Endothelial cell of umbilical vein (primary cell): Measurements from ENCODE around the gene NFATC2. TPM values are rescaled to one million over a fixed set of nuclear protein-coding genes. Genes with fewer than 3 reads are reported as not detected.

ENCODE experiments used
- BruUV-seq: library from RNA; stranded (reverse); fragments of 400-500 nt; replicated peaks from 2 replicates; lab custom pipeline; 2021; lab: Mats Ljungman, UMichigan
- CTCF ChIA-PET: fragments of 300-600, 350-600 bp; sonication (Branson Sonifier 250); formaldehyde crosslinking; loops from one replicate; lab custom pipeline; 2021; ENCODE audit warnings: antibody characterized with exemption, inconsistent platforms; lab: Charles Lee
- POLR2A ChIA-PET: fragments of 300-600, 350-600 bp; sonication (Branson Sonifier 250); formaldehyde crosslinking; loops from one replicate; lab custom pipeline; 2021; ENCODE audit warnings: antibody characterized with exemption, inconsistent platforms; lab: Charles Lee
- DNase-seq: peaks from one replicate; pipeline ENCODE4 v3.0.0-alpha.2; 2011; ENCODE audit warnings: low read depth, low spot score
- FAIRE-seq: peaks from 2 replicates; lab custom pipeline; 2011; peaks lifted over from hg19 to GRCh38; lab: Jason Lieb, UNC
- H2AFZ ChIP-seq: 2 replicates; pipeline ENCODE4 v1.6.0; 2012; ENCODE audit warnings: low read depth, low read length, control low read depth, inconsistent platforms
- H3K27ac ChIP-seq: 2 replicates; pipeline ENCODE4 v1.5.1; 2011; ENCODE audit warnings: low read depth, mild to moderate bottlenecking, control low read depth, low read length, moderate library complexity; ENCODE audit not compliant: insufficient read depth
- H3K27me3 ChIP-seq, 2 experiments: 2 replicates each; pipeline versions ENCODE4 v1.6.0 to v1.6.1; 2011; ENCODE audit warnings: low read length in 2 of 2, mixed read lengths in 1 of 2; ENCODE audit not compliant: control insufficient read depth in 2 of 2, insufficient read depth in 2 of 2
- H3K36me3 ChIP-seq, 2 experiments: 2 replicates in 1 of 2; 3 replicates in 1 of 2; pipeline ENCODE4 v1.5.1; 2011; ENCODE audit warnings: low read length in 2 of 2, mild to moderate bottlenecking in 1 of 2, moderate library complexity in 1 of 2; ENCODE audit not compliant: control insufficient read depth in 2 of 2, insufficient read depth in 2 of 2; ENCODE audit errors: extremely low read depth in 1 of 2
- H3K4me1 ChIP-seq: 3 replicates; pipeline ENCODE4 v1.5.1; 2011; ENCODE audit warnings: mild to moderate bottlenecking, low read length; ENCODE audit not compliant: control insufficient read depth, insufficient read depth; ENCODE audit errors: extremely low read depth
- H3K4me2 ChIP-seq: 2 replicates; pipeline ENCODE4 v1.6.1; 2011; ENCODE audit warnings: low read length, control low read depth, mixed read lengths; ENCODE audit not compliant: insufficient read depth
- H3K4me3 ChIP-seq, 3 experiments: fragments of 200-600 bp in 1 of 3; sonication (generic), shearing (Covaris generic) in 1 of 3; replicated peaks in 1 of 3; 2 replicates each; pipeline ENCODE4 v1.5.1; 2011 to 2016; ENCODE audit warnings: control low read depth in 3 of 3, low read length in 3 of 3, mild to moderate bottlenecking in 2 of 3, inconsistent platforms in 1 of 3, low read depth in 1 of 3, moderate library complexity in 1 of 3; ENCODE audit not compliant: insufficient read depth in 1 of 3
- H3K79me2 ChIP-seq: 2 replicates; pipeline ENCODE4 v1.6.0; 2012; ENCODE audit warnings: low read length, inconsistent platforms; ENCODE audit not compliant: control insufficient read depth, insufficient read depth
- H3K9ac ChIP-seq: replicated peaks from 2 replicates; pipeline ENCODE3; 2011; ENCODE audit warnings: low read length, control low read depth; ENCODE audit not compliant: insufficient read depth; ENCODE audit errors: extremely low read depth
- H3K9me1 ChIP-seq: replicated peaks from 3 replicates; pipeline ENCODE4 v1.6.0; 2011; ENCODE audit warnings: mild to moderate bottlenecking, low read length; ENCODE audit not compliant: control insufficient read depth, insufficient read depth; ENCODE audit errors: extremely low read depth
- H3K9me3 ChIP-seq: replicated peaks from 2 replicates; pipeline ENCODE4 v1.5.1; 2012; ENCODE audit warnings: low read length, inconsistent platforms; ENCODE audit not compliant: control insufficient read depth, insufficient read depth
- H4K20me1 ChIP-seq: replicated peaks from 2 replicates; pipeline ENCODE3; 2011; ENCODE audit warnings: mild to moderate bottlenecking, low read length; ENCODE audit not compliant: control insufficient read depth, insufficient read depth; ENCODE audit errors: extremely low read depth
- EZH2 ChIP-seq: IDR thresholded peaks from 2 replicates; pipeline ENCODE4 v1.6.1; 2012; ENCODE audit warnings: borderline replicate concordance, low read depth, mild to moderate bottlenecking, moderate library complexity, low read length, inconsistent platforms; ENCODE audit not compliant: severe bottlenecking
- FOS ChIP-seq: IDR thresholded peaks from 2 replicates; pipeline ENCODE4 v1.6.1; 2011; ENCODE audit warnings: mild to moderate bottlenecking, low read length, moderate library complexity, borderline replicate concordance; ENCODE audit not compliant: insufficient read depth
- GATA2 ChIP-seq: IDR thresholded peaks from 2 replicates; pipeline ENCODE4 v1.7.0; 2011; ENCODE audit warnings: low read depth, mild to moderate bottlenecking, moderate library complexity, mixed read lengths, low read length; ENCODE audit not compliant: insufficient read length, insufficient read depth
- JUN ChIP-seq: IDR thresholded peaks from 2 replicates; pipeline ENCODE4 v1.6.1; 2011; ENCODE audit warnings: borderline replicate concordance, low read depth; ENCODE audit not compliant: insufficient read length, insufficient read depth
- MYC ChIP-seq: IDR thresholded peaks from one replicate; pipeline ENCODE4 v1.6.1; 2011; ENCODE audit warnings: mild to moderate bottlenecking, low read depth, low read length
- POLR2A ChIP-seq: IDR thresholded peaks from 2 replicates; pipeline ENCODE4 v1.6.1; 2012; ENCODE audit warnings: low read depth, mild to moderate bottlenecking, control low read depth, low read length
- POLR2AphosphoS5 ChIP-seq: IDR thresholded peaks from 2 replicates; pipeline ENCODE4 v1.6.1; 2012; ENCODE audit warnings: low read depth, mild to moderate bottlenecking, control low read depth, low read length, moderate library complexity; ENCODE audit not compliant: insufficient read depth
- dilution Hi-C: fragments of 300-500 bp; cut with MboI; formaldehyde crosslinking; loops from one replicate; pipeline ENCODE4 v1.15.0; 2019; ENCODE audit warnings: low sequenced_read_pairs; ENCODE audit not compliant: extremely low pct_ligation_motif_present
- intact Hi-C: fragments of 100-400 bp; cut with micrococcal nuclease; formaldehyde crosslinking; loops from one replicate; pipeline ENCODE4 v1.10.0; 2022
- polyA plus RNA-seq, 4 experiments: library from polyadenylated mRNA; depleted of rRNA in 3 of 4; stranded (reverse) in 3 of 4; unstranded in 1 of 4; fragments of >200 nt; gene quantifications; 2 replicates each; pipeline versions ENCODE4 v1.2.1 to v1.2.3, GENCODE V29; 2011 to 2012; ENCODE audit warnings: missing spikeins in 1 of 4
- total RNA-seq: library from RNA; stranded (reverse); gene quantifications from 2 replicates; pipeline ENCODE4 v1.2.3, GENCODE V29; 2021
- TF ChIP-seq, protein P1 (sequence below), 2 donors: IDR thresholded peaks; 1 replicate in 1 of 2; 2 replicates in 1 of 2; pipeline ENCODE4 v1.5.1; 2011; ENCODE audit warnings: low read length in 2 of 2, mild to moderate bottlenecking in 2 of 2, moderate library complexity in 2 of 2, control low read depth in 1 of 2, inconsistent platforms in 1 of 2, low read depth in 1 of 2; ENCODE audit not compliant: insufficient read depth in 1 of 2; ENCODE audit errors: extremely low read depth in 1 of 2
- TF ChIP-seq, protein P2 (sequence below): IDR thresholded peaks from 2 replicates; pipeline ENCODE4 v1.6.1; 2011; ENCODE audit not compliant: insufficient read depth, insufficient read length

Gene NFATC2
- total and polyA plus RNA-seq, 2 donors (not counting 3 experiments of a cell fraction or from before 2014, with no cell fraction given) = 3.1 to 13.0 TPM

DNA sequence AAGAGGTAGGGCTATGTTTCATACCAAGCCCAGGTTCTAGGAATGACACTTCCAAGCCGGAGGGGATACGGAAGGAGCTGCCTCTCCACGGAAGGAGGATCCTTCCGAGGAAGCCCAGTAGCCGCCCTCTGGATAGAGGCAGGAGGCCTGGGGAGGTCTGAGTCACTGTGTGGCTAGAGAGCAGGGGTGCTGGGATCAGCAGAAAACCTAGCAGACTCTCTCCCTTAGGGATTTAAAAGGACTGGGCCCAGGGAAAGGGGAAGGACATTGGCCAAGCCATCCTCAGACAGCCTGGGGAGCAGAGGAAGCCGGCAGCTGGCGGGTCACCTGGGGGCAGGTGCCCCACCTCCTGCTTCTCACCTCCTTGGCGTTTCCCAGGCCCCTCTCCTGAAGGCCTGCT lies 36.6 kb upstream of the NFATC2 start:
- no TSS peak for BruUV-seq
- Histone ChIP-seq H3K27me3 (peaks cover 2 to 5% of the 10 kb centered on the region in 2 experiments), H3K4me3 (no peak overlapping the region), H3K4me2 (no peak overlapping the region), H3K27ac (no peak overlapping the region), H3K9ac (no peak overlapping the region), H2AFZ (no peak overlapping the region), H3K4me1 (no peaks in the 10 kb centered on the region), H3K36me3 (no peaks in the 10 kb centered on the region), H3K9me3 (no peaks in the 10 kb centered on the region), H3K9me1 (no peaks in the 10 kb centered on the region), H3K79me2 (no peaks in the 10 kb centered on the region), H4K20me1 (no peaks in the 10 kb centered on the region)
- intact Hi-C loops = no loop called here
- POLR2A ChIA-PET = no interaction called here
- FAIRE-seq = no peak
- TF ChIP-seq POLR2A (no peak), MYC (no peak), GATA2 (no peak), JUN (no peak), FOS (no peak), EZH2 (no peak), POLR2AphosphoS5 (no peak)
- TF ChIP-seq, protein P1, sequence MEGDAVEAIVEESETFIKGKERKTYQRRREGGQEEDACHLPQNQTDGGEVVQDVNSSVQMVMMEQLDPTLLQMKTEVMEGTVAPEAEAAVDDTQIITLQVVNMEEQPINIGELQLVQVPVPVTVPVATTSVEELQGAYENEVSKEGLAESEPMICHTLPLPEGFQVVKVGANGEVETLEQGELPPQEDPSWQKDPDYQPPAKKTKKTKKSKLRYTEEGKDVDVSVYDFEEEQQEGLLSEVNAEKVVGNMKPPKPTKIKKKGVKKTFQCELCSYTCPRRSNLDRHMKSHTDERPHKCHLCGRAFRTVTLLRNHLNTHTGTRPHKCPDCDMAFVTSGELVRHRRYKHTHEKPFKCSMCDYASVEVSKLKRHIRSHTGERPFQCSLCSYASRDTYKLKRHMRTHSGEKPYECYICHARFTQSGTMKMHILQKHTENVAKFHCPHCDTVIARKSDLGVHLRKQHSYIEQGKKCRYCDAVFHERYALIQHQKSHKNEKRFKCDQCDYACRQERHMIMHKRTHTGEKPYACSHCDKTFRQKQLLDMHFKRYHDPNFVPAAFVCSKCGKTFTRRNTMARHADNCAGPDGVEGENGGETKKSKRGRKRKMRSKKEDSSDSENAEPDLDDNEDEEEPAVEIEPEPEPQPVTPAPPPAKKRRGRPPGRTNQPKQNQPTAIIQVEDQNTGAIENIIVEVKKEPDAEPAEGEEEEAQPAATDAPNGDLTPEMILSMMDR (IDR thresholded peaks at IDR 0.05; ENCODE audit: extremely low read depth in 1 of 2, insufficient read depth in 1 of 2, low read depth in 1 of 2, low read length in 2 of 2) = no peak
- TF ChIP-seq, protein P2, sequence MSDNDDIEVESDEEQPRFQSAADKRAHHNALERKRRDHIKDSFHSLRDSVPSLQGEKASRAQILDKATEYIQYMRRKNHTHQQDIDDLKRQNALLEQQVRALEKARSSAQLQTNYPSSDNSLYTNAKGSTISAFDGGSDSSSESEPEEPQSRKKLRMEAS = no peak
- dilution Hi-C loops = loop anchor here (25.0 kb wide), 1 partner anchor 167 kb away; no protein-coding TSS in a partner anchor
- no peak for DNase-seq
- CTCF ChIA-PET = no interaction called here
